ENCODE results near the gene ZNHIT6.

- no peak for TF ChIP-seq CTCF (IDR thresholded peaks at IDR 0.05; ENCODE audit: insufficient read depth, low read depth, low read length)
- TF ChIP-seq EZH2 (IDR thresholded peaks at IDR 0.05; ENCODE audit: insufficient read depth, low read length) = no peak
Observed at GRCh38 chr1:85748120-85748519, 39.9 kb upstream of the ZNHIT6 start.

All from astrocyte (in vitro differentiated cells and primary cell).